GM18951 (cell line): ENCODE results near the gene STX1B.

ENCODE experiments used
- POLR2A ChIP-seq: IDR thresholded peaks from 4 replicates; pipeline ENCODE4 v1.6.1; 2011; ENCODE audit warnings: mild to moderate bottlenecking; ENCODE audit not compliant: insufficient read length, insufficient read depth; ENCODE audit errors: extremely low read depth
- in situ Hi-C: fragments of 300-500 bp; cut with MboI; formaldehyde crosslinking; loops from one replicate; pipeline ENCODE4 v1.12.0; 2022; ENCODE audit warnings: low sequenced_read_pairs, mixed read lengths, inconsistent platforms; ENCODE audit not compliant: unreplicated experiment

Gene STX1B

DNA sequence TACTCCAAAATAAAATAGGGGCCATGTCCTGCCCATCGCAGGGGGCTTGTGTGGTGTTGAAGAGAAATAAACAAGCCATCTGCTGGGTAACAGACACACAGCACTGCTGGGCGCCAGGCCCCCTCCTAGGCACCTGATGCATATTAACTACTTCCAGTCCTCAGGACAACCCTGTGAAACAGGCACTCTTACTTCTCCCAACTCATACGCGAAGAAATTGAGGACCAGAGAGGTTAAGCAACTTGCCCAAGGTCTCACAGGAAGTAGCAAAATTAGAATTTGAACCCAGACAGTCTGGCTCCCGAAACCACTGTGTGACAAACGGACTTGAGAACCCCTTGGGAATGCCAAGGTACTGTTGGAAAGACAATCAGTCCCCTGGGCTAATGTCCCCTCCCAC is 2.8 kb downstream of the STX1B start:
- TF ChIP-seq POLR2A = no peak
- in situ Hi-C loops = no loop called here

DNA sequence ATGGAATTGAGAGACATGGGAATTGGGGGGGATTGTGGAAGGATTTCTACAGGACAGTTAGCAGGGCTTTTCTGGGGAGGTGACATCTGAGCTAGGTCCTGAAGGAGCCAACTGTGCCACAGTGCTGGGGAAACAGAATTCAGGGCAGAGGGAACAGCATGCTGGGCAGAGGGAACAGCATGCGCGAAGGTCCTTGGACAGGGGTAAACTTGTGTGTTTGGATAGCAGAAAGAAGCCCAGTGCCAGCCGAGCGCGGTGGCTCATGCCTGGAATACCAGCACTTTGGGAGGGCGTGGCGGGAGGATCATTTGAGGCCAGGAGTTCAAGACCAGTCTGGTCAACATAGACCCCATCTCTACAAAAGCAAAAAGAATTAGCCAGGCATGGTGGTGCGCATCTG is 3.8 kb downstream of the STX1B start:
- TF ChIP-seq POLR2A = no peak
- in situ Hi-C loops = no loop called here

DNA sequence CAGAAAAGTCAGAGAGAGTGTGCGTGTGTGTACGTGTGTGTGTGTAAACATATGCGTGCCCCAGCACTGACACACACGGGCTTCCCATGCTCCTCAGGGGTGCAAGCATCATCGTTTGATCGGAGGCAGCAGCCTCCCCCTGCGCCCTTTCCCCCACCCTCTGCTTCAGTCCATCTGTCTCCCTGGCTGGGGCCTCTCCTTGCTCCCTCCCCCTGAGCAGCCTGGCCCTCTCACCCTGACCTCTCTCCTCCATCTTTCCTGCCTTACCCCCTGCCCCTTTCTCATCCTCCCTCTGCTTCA is 4.4 kb downstream of the STX1B start:
- in situ Hi-C loops = no loop called here
- no peak for TF ChIP-seq POLR2A

DNA sequence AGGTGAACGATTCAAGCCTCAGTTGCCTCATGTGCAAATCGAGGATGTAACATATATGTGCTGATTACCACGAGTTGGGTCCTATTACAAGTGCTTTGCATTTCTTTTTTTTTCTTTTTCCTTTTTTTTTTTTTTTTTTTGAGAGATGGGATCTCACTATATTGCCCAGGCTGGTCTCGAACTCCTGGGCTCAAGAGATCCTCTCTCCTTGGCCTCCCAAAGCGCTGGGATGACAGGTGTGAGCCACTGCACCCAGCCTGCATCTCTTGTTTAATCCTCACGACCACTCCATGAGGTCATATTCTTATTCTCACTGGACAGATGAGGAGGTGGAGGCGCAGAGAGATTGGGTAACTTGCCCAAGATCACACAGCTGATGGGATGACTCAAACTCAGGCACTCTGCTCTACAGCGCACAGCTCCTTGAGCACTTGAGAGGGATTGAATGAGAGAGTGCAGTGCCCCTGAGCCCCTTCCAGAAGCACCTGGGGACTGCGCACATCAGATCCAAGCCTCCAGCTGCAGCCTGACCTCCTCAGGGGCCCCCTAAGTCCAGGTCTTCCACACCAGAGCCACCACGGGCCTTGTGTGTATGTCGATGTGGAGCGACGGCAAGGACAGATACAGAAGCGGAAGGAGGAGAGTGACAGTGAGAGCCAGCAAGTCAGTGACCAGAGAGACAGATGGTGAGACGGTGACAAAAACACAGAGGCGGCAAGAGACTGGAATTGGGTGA is 4.9 kb downstream of the STX1B start:
- no peak for TF ChIP-seq POLR2A
- in situ Hi-C loops = no loop called here

DNA sequence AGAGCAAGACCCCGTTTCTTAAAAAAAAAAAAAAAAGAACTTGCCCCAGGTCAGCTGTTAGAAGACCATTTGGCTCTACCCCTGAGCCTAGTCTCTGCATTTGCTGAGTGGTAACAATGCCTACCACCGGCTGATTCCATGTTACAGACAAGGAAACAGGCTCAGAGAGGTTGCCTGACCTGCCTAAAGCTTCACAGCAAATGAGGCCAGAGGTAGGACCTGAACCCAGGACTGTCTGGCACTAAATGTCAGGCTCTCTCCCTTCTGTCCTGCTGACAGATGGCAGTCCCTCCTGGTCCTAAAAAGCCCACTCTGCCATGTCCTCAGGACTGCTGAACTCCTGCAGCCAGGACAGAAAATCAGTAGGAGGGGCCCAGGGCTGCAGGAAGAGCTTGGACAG is 5.8 kb downstream of the STX1B start:
- no peak for TF ChIP-seq POLR2A
- in situ Hi-C loops = no loop called here

DNA sequence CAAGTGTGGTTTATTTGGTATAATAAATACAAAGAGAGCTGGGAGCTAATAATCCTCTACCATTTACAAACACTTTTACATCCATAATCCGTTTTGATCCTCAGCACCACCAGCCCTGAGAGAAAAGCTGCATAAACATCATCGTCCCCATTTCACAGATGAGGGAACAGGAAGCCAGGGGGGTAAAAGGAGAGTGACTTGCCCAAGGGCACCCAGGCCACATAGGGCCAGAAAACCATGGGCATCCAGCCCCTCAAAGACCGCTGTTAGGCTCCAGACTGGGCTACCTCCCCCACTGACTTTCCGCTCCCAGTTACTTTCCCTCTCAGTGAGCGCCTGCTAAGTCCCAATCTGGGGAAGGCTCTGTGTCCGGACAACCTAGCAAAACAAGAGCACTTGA is 6.7 kb downstream of the STX1B start:
- in situ Hi-C loops = no loop called here
- TF ChIP-seq POLR2A = no peak

DNA sequence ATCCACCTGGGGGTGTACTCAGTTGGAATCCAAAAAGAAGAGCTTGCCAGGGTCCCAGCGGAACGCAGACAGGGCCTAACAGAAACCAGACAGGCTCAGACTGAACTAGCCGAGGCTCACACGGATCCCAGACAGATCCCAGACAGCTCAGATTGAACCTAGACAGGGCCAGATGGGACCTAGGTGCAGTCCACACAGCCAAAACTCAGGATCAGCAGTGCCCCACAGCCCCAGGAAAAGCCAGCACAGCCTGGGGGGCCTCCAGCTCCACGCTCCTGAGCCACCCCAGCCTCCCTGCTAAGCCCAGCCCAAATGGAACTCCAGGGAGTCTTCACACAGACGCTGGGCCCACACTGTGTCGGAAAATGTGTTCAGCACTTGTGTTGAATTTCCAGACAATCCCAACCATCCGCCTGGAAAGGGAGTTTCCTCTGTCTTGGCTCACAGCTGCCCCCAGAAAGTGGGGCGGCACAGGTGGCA is 7.5 kb downstream of the STX1B start:
- no peak for TF ChIP-seq POLR2A
- in situ Hi-C loops = no loop called here

DNA sequence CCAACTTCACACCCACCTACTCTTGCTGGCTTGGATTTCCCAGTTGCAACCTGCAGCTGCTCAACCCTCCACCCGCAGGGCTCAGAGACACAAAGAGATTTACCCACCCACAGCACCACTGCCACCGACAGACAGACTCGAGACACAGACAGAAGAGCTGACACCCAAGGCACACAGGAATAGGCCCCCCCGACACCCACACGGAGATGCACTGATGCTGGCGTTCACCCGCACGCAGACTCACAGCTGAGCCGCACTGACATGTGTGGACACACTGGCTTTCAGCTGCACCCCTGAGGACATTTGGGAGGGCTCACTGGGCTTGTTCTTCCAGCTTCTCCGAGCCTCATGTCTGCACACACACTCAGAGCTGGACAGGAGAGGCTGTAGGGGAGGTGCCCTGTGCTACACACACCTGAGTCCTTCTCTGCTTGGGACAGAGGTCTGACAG is 8.2 kb downstream of the STX1B start:
- in situ Hi-C loops = no loop called here
- no peak for TF ChIP-seq POLR2A

DNA sequence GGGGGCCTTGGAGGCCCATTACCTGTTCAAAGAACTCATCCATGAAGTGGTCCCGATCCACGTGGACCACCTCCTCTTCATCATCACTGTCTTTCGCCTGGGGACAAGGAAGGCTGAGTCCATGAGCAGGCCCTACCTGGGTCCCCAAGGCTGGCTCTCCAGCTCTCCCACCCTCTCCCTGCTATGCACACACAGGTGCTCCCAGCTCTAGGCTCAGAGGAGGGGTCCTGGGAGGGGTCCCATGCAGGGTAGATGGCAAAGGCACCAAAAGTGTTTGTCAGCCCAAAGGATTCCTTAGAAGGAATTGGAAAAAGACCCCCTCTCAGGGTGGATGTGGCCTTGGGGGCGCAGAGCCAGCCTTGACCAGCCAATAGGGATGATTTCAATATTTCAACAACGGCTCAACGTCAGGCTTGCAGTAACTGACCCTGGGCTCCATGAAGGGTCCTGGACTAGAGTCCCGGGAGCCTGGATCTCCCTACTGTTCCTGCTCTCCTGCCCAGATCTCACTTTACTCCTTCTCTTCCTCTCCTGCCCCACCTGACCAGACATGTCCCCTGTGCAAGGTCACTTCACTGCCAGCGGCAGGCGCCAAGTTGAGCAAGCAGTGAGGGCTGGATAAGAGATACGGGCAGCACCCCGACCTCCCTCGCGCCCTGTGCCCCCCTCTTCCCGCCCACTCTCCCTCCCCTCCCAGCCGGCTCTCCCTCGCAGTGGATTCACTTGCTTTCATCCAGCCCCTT is 8.8 kb downstream of the STX1B start:
- in situ Hi-C loops = no loop called here

DNA sequence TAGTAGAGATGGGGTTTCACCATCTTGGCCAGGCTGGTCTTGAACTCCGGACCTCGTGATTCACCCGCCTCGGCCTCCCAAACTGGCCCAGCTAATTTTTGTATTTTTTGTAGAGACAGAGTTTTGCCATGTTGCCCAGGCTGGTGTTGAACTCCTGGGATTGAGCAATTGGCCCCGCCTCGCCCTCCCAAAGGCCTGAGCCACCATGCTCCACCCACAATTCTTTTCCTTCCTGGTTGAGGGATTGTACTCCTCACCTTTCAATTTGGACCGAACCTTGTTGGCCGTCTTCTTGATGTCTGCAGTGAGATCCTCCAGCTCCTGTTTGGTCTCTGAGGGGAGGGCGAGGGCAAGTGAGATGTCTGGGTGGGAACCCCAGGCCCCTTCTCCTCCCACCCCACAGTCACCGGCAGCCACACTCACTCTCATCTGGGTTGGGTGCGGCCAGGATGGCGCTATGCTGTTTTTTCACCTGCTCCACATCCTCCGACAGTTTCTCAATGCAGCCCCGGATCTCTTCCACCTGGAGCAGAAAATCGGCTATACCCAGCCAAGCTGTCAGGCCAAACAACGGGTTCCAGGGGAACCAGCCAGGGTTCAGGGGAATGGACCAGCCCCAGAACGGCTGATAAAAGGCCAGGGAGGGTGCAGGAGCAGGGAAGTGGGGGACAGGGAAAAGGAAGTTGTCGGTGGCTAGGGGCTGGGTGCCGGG is 9.6 kb downstream of the STX1B start:
- in situ Hi-C loops = no loop called here
- TF ChIP-seq POLR2A = no peak

More for the DNA sequence above, 8.8 kb downstream of the STX1B start:
- no peak for TF ChIP-seq POLR2A

DNA sequence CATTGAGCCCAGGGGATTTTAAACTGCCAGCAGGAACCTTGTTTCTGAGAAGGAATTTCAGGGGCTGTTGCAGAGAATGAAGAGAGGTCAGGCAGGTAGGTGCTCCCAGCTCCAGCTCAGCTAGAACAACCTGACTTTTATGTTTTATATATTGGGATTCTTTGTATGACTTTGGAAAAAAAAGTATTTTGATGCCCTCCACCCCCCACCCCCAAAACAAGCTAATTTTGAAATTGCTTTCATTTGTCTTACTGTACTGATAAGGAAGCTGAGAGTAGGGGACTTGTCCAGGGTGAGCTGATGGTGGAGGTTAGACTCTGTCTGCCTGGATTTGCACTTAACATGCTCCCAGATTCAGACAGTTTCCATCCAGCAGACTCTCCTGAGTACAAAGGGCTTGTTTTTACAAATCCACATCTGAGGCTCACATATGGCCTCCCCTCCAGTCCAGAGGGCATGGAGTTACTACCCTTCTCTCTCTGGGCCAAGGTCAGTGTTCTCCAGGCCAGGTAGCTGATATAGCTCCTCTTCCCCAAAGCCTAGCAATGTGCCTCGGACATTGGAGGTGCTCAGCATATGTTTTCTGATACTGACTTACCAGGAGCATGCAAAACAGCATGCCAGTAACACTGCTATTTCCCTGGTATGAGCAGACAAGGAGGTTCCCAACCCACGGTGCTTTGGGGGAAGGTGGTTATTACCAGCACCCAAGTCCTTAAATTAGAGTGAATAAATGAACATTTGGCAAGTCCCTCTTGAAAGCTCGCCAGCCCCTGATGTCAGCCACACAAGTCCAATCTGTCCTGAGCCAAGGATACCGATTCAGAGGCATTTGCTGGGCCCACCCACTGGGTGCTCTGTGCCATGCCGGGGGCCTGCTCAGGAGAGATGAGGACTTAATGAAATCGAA is 11.3 kb downstream of the STX1B start:
- TF ChIP-seq POLR2A = no peak
- in situ Hi-C loops = loop anchor here (25.0 kb wide), 2 partner anchors 438 to 863 kb away; partner anchors contain the start of genes COX6A2, ZNF267 and ZNF843
